Umbilical cord (tissue), 2 donors: Measurements from ENCODE around the gene DNM1. TPM values are rescaled to one million over a fixed set of nuclear protein-coding genes. Genes with fewer than 3 reads are reported as not detected.
"Not testable (repeated sequence)": the region's sequence is repeated elsewhere in the genome, so short reads cannot be mapped to it uniquely, and the experiment has no call there.

Experiments
- DNase-seq: peaks from one replicate; pipeline ENCODE4 v3.0.0-alpha.2; 2015; ENCODE audit warnings: low spot score
- total RNA-seq: library from RNA; depleted of rRNA; stranded (reverse); fragments of >200 nt; gene quantifications from one replicate; pipeline ENCODE4 v1.2.3, GENCODE V29; 2014; ENCODE audit warnings: low replicate concordance; ENCODE audit not compliant: insufficient read depth

Gene DNM1
- total RNA-seq, 1 donor from 2014 or later, result 36.4 TPM

DNA sequence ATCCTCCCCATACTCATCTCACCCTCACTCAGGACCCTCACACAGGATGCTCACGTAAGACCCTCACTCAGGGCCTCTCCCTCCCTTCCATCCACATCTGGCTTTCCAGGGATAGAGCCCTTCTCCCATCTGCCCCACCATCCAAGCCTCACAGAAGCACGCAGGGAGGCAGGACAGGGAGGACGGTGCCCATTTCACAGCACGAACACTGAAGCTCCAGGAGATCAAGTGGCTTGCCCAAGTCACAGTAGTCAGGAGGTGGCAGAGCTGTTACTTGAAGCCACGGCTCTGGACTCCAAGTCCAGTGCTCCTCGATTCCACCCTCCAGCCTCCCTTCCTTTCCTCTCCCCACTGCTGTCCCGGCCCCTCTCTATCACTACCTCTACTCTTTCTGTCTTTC lies 21.7 kb downstream of the DNM1 start:
- no peak for DNase-seq

GRCh38 chr9:128225770-128226411 lies 22.7 kb downstream of the DNM1 start:
- no peak for DNase-seq

DNA sequence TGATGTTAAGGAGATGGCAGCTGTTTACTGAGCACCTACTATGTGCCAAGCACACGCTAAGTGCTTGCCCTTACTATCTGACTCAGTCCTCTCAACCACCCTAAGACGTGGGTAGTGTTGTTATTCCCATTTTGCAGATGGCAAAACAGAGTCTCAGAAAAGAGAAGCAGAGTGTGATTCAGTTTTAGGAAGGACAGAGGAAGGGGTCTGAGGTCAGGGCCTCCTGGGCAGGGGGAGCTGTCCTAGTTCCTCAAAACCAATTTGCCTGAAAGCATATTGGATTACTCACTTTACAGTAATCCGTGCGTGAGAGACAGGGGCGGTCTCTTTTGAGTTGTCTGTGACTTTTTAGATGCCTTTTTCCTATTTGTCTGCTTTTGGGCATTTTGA lies 23.2 kb downstream of the DNM1 start:
- no peak for DNase-seq

- not testable (repeated sequence) for DNase-seq
Observed at GRCh38 chr9:128230897-128231296, 27.7 kb downstream of the DNM1 start.

- DNase-seq, result no peak
Observed at GRCh38 chr9:128231638-128232527, 28.7 kb downstream of the DNM1 start.

GRCh38 chr9:128232528-128233428 lies 29.6 kb downstream of the DNM1 start:
- DNase-seq, result no peak

DNA sequence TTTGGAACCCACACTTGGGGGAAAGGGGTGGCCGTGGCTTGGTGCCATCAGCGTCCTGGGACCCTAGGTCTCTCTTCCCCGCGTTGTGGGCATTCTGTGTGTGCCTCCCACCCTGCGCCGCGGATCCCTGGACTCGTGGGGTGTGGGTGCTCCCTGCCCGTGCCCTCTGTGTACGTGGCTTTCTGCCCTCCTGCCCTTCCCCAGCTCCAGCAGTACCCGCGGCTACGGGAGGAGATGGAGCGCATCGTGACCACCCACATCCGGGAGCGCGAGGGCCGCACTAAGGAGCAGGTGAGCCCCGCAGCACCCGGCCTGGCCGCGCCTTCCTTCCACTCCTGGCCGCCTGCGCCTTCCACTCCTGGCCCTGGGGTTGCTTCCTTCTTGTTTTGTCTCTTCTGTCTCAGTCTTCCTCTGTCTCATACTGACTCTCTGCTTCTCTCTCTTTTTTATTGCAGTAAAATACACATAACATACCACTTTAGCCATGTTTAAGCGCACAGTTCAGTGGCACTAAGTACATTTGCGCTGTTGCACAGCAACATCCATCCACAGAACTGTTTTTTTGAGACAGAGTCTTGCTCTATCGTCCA lies 30.7 kb downstream of the DNM1 start:
- no peak for DNase-seq

DNA sequence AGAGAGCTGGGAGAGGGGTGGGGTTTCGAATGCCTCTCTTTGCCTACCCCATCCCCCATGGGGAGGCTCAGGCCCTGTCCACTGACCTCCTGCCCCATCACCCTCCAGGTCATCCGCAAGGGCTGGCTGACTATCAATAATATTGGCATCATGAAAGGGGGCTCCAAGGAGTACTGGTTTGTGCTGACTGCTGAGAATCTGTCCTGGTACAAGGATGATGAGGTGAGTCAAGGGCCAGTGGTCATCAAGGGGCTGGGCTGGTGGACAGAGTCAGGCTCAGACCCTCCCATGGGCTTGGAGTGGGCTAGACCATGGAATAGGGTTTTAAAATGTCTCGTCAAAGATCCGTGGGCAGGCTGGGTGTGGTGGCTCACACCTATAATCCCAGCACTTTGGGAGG lies 38.9 kb downstream of the DNM1 start:
- no peak for DNase-seq

- DNase-seq, result peak; percentile 73
Observed at GRCh38 chr9:128242828-128243214, 39.6 kb downstream of the DNM1 start.

GRCh38 chr9:128243215-128244018 lies 40.2 kb downstream of the DNM1 start:
- DNase-seq, result peak; percentile 78

- DNase-seq, result peak; percentile 34
Observed at GRCh38 chr9:128244091-128244836, 41.1 kb downstream of the DNM1 start.

DNA sequence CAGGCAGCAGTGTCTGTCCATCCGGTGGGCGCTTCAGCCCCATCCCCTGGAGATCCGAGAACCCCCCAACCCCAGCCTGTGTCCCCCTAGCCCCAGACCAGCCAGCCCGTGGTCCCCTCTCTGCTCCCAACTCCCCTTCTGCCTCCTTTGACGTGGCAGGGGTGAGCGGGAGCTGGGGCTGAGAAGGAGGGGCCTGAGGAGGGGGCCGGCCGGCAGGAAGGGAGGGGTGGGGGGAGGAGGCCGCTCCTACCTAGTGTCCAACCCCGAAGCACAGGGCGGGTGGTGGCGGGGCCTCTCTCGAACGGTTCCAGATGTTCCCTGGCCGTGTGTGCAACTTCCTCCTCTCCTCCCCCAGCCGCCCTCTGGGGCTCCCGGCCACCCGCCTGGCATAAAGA lies 41.7 kb downstream of the DNM1 start:
- DNase-seq, result peak; percentile 97

DNA sequence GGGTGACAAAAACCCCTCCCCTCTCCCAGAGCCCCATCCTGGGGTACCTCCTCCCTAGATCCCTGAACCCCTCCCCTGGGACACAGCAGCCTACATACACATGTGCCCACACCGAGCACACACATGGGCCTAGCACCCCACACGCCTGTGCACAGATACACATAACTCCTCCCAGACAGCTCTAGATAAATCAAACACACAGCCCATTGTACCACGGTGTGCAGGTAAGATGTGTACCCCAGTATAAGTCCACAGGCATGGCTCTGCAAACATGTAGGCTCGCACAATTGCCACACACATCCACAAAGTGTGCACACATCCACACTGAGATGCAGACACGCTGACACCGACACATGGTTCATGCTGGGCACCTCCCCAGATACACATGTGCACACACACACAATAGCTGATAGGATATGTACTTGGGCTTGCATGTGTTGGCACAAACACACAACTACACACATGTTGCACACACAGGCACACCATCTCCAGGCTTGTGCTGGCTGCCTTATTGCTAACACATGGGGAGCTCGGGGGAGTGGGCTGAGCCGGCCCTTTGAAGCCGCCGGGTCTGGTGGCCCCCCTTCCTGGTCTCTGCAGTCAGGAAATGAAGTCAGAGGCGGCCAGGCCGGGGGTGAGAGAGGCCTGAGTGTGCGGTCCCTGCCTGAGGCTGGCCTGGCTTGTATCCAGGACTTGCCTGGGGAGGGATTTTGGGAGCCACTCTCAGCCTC lies 42.4 kb downstream of the DNM1 start:
- peak; percentile 87 for DNase-seq

GRCh38 chr9:128246471-128246870 lies 43.3 kb downstream of the DNM1 start:
- DNase-seq, result peak; percentile 44

DNA sequence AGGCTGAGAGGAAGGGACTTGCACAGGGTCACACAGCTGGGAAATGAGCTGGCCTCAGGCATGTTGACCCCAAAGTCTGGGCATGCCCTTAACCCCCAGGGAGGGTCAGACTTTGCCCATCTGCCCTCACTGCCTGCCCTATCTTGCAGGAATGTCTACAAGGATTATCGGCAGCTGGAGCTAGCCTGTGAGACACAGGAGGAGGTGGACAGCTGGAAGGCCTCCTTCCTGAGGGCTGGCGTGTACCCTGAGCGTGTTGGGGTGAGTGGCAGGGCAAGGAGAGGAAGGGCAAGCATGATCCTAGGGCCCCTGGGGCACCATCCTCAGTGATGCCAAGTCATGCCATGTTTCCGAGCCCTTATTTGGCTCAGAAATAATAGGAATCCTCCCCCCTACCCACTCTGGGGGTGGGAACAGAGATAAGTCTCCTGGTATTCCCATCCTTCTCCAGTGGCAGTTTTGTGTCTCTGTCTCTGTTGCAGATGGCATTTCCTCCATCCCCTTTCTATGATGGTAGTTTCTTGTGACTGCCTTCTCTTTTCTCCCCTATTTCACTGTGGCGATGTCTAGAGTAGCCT lies 44.1 kb downstream of the DNM1 start:
- DNase-seq, result peak; percentile 29

DNA sequence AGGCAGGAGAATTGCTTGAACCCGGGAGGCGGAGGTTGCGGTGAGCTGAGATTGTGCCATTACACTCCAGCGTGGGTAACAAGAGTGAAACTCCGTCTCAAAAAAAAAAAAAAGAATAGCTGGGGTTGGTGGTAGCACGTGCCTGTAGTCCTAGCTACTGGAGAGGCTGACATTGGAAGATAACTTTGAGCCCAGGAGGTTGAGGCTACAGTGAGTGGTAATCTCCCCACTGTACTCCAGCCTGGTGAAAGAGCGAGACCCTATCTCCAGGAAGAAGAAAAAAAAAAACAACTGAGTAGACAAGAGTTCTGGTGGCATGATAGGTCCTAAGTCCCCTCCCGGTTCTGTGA lies 46.4 kb downstream of the DNM1 start:
- no peak for DNase-seq

DNA sequence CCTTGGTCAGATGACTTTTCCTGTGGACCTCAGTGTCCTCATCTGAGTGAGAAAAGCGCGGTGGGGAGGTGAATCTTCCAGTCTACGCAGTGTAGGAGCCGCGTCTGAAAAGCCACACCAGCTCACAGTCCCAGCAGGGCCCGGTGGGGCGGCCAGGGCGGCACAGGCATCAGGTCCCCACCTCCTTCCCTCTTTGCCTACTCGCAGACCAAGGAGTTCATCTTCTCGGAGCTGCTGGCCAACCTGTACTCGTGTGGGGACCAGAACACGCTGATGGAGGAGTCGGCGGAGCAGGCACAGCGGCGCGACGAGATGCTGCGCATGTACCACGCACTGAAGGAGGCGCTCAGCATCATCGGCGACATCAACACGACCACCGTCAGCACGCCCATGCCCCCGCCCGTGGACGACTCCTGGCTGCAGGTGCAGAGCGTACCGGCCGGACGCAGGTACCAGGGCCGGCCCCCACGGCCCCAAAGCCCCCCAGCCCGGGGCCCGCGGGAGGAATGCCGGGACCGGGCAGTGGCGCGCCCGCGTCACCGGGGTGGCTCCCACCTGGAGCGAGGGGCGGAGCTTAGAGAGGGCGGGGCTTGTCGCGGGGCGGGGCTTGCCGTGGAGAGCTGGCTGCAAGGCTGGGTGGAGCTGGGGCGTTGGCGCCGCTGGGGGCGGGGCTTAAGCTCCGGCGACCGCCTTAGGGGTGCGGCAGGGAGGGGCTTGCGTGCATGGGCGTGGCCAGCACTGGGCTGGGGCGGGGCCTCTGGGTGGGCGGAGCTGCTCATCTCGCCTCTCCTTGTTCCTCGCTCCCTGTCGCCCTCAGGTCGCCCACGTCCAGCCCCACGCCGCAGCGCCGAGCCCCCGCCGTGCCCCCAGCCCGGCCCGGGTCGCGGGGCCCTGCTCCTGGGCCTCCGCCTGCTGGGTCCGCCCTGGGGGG lies 47.0 kb downstream of the DNM1 start:
- peak; percentile 48 for DNase-seq
